HAP-1 (cell line): ENCODE measurements around the gene OR2K2.
"Not testable (repeated sequence)": the region's sequence is repeated elsewhere in the genome, so short reads cannot be mapped to it uniquely, and the experiment has no call there.

Experiments used
- DNase-seq, 2 experiments: peaks; one replicate each; pipeline ENCODE4 v3.0.0-alpha.2; 2016 to 2020; ENCODE audit warnings: low spot score in 2 of 2
- H3K27me3 ChIP-seq: fragments of 250-450 bp; sonication (Bioruptor Pico); 2 replicates; pipeline ENCODE4 v1.5.1; 2020; ENCODE audit warnings: low read depth, mild to moderate bottlenecking, moderate library complexity
- H3K36me3 ChIP-seq: fragments of 250-450 bp; sonication (Bioruptor Pico); replicated peaks from 2 replicates; pipeline ENCODE4 v1.5.1; 2020; ENCODE audit warnings: mild to moderate bottlenecking
- H3K4me1 ChIP-seq: fragments of 250-450 bp; sonication (Bioruptor Pico); 2 replicates; pipeline ENCODE4 v1.5.1; 2020; ENCODE audit warnings: mild to moderate bottlenecking
- H3K4me3 ChIP-seq: fragments of 250-450 bp; sonication (Bioruptor Pico); 2 replicates; pipeline ENCODE4 v1.5.1; 2020; ENCODE audit warnings: mild to moderate bottlenecking, moderate library complexity
- H3K9me3 ChIP-seq: fragments of 250-450 bp; sonication (Bioruptor Pico); 2 replicates; pipeline ENCODE4 v1.5.1; 2020; ENCODE audit warnings: mild to moderate bottlenecking, moderate library complexity
- in situ Hi-C: fragments of 300-500 bp; cut with MboI; formaldehyde crosslinking; loops from 3 replicates; pipeline ENCODE4 v1.14.3; 2020; ENCODE audit warnings: low sequenced_read_pairs, inconsistent platforms, mixed read lengths

OR2K2 gene, protein sequence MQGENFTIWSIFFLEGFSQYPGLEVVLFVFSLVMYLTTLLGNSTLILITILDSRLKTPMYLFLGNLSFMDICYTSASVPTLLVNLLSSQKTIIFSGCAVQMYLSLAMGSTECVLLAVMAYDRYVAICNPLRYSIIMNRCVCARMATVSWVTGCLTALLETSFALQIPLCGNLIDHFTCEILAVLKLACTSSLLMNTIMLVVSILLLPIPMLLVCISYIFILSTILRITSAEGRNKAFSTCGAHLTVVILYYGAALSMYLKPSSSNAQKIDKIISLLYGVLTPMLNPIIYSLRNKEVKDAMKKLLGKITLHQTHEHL

DNA sequence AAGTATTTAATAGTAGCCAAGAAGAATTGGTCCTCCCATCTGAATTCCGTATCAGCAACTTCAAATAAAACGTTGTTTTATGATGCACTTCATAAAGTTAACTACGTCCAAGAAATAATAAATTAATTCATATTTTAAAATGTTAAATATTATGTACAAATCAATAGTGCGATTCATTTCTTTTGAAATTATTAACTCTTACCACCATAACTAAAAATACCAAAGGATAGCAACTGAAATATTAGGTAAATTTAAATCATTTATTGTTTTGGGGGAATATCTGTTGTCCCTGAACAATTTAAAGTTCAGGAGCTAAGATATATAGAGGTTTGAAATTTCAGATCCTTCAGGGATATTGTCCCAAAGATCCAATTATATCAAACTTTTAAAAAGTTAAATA lies at the start of gene OR2K2:
TSS of gene OR2K2 (minus strand) at position 101 of the 400 bp plus-strand sequence. CDS start 1,791 bp downstream, outside the sequence.
- DNase-seq = no peak
- Histone ChIP-seq H3K9me3 (no peaks in the 10 kb centered on the region), H3K4me1 (no peaks in the 10 kb centered on the region), H3K27me3 (peaks cover 19% of the 10 kb centered on the region), H3K4me3 (no peak within 1 kb of the TSS), H3K36me3 (no peaks in the 10 kb centered on the region)
- in situ Hi-C loops = no loop called here

DNA sequence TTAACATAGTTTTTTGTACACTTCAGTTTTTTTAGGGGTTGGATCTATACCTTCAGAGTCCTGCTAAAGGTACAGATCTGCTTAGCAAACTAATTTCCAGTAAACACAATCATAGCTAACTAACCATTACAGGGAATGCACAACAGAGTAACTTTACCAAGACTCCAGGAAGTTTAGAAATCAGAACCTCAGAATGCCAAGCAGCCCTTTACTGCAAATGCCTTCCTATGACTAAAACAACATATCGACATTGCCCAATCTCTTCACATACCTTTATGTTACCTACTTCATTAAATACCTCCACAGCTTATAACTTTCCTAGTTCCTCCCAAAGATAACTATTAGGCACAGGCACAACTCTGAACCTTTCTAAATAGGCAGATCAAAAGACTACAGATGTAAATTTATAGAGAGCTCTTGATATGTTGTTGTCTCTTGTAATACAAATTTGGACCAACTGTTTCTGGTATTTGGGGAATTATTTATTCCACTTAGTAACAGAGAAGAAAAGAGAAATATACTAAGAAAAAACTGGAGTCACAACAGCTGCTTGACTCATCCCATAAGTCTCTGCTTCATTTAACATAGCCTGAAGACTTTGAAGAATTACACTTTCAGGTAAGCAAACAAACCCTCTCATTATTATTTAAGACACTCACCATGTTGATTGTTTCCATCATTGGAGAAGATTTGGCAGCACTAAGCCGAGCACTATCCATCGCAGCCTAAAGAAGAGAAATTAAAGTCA lies 46.0 kb upstream of the OR2K2 start:
- Histone ChIP-seq H3K9me3 (no peaks in the 10 kb centered on the region), H3K4me1 (no peaks in the 10 kb centered on the region), H3K27me3 (no peaks in the 10 kb centered on the region), H3K4me3 (no peak overlapping the region), H3K36me3 (peaks cover 50% of the 10 kb centered on the region)
- in situ Hi-C loops = no loop called here
- DNase-seq = no peak

DNA sequence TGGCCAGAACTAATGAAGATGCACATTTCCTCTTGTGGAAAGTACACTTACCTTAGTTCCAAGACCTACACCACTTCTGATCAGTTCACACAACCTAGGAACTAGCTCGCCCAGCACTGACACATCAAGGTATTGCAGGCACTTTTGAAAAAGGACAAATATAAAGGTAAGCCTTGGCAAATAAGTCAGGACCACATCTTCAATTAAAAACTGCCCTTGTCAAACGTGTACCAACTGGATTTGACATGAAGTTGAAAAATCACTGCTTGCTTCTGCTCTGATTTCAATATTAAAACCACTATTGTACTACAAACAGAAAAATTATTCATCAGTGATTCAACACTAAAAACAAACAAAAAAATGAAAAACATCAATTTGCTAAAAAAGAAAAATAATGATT lies 45.0 kb upstream of the OR2K2 start:
- in situ Hi-C loops = no loop called here
- DNase-seq = no peak

DNA sequence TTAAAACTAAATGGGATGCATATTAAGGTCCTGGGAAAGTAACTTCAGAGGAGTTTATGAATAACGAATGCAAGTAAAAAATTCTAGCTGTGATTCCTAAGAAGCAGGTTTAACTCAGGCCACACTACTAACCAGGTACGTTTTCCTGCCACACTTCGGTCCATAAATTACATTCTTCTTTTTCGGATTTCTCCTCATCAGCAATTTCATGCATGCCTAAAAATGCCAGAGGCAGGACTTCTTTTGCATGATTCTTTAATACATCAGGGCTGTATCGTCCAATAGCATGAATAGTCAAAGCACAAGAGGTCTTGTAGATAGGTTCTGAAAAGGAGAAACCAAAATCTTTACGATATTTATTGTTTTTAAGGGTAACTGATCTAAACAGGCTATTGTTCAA lies 42.3 kb upstream of the OR2K2 start:
- DNase-seq = no peak
- in situ Hi-C loops = no loop called here
- H3K27me3 ChIP-seq = no peaks in the 10 kb centered on the region
- H3K4me3 ChIP-seq = no peak overlapping the region
- H3K4me1 ChIP-seq = no peaks in the 10 kb centered on the region
- H3K36me3 ChIP-seq = peaks cover 69% of the 10 kb centered on the region
- H3K9me3 ChIP-seq = no peaks in the 10 kb centered on the region

More for the DNA sequence above, 45.0 kb upstream of the OR2K2 start:
- H3K4me1 ChIP-seq = no peaks in the 10 kb centered on the region
- peaks cover 60% of the 10 kb centered on the region for H3K36me3 ChIP-seq
- no peaks in the 10 kb centered on the region for H3K27me3 ChIP-seq
- no peak overlapping the region for H3K4me3 ChIP-seq
- no peaks in the 10 kb centered on the region for H3K9me3 ChIP-seq

DNA sequence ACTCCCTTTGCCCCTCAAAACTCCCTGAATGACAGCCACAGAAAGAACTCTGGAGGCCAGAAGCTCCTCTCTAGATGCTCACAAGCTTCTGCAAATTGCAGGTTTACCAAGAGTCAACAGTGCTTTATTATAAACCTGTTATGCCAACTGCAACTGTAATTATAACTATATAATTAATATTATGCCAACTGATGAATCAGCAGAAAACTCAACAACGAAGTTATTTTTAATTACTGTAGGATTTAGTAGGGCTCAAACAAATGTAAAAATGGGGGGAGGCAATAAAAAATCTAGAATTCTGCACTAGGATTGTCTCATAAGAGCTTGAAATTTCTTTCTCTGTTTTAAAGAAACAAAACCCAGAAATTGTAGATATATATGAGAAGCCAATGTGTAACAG lies 37.0 kb upstream of the OR2K2 start:
- Histone ChIP-seq H3K9me3 (no peaks in the 10 kb centered on the region), H3K4me1 (no peaks in the 10 kb centered on the region), H3K27me3 (no peaks in the 10 kb centered on the region), H3K36me3 (peaks cover 68% of the 10 kb centered on the region), H3K4me3 (no peak overlapping the region)
- in situ Hi-C loops = no loop called here
- DNase-seq = no peak

DNA sequence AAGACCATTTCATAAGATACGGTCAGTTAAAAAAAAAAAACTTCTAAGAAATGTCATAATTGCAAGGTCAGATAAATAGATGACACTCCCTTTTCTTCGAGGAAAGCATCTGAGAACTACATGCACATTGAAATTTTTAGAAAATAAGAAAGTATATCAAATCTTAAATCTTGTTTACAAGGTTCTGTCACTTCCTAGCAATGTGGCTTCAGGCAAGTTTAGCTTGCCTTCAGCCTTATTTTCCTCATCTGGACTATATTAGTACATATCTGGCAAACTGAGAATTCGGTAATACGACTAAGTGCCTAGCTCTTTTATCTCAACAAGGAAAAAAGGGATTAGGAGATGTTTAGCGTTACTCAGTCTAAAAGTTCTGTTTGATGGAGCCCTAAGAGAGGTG lies 32.5 kb upstream of the OR2K2 start:
- Histone ChIP-seq H3K4me3 (no peak overlapping the region), H3K9me3 (no peaks in the 10 kb centered on the region), H3K4me1 (no peaks in the 10 kb centered on the region), H3K36me3 (peaks cover 29% of the 10 kb centered on the region), H3K27me3 (no peaks in the 10 kb centered on the region)
- no peak for DNase-seq
- in situ Hi-C loops = no loop called here

DNA sequence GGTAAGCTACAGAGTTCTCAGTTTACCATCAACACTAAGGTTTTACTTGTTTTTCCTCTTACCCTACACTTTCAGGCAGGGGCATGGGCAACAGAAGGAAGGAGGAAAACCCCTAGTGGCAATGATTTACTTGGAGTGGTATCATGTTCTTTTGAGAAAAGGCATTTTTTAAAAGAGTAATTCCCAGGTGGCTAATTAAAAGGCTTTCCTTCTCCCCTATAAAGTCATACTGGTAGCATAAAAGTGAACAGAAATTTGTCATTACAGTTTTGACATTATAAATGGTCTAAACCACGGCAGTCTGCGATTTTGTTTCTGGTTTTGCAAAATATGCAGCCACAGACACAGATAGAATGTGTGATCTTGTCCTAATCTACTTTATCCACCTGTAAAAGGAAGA lies 30.9 kb upstream of the OR2K2 start:
- DNase-seq = no peak
- Histone ChIP-seq H3K4me3 (no peak overlapping the region), H3K9me3 (no peaks in the 10 kb centered on the region), H3K4me1 (no peaks in the 10 kb centered on the region), H3K36me3 (peaks cover 20% of the 10 kb centered on the region), H3K27me3 (no peaks in the 10 kb centered on the region)
- in situ Hi-C loops = no loop called here

DNA sequence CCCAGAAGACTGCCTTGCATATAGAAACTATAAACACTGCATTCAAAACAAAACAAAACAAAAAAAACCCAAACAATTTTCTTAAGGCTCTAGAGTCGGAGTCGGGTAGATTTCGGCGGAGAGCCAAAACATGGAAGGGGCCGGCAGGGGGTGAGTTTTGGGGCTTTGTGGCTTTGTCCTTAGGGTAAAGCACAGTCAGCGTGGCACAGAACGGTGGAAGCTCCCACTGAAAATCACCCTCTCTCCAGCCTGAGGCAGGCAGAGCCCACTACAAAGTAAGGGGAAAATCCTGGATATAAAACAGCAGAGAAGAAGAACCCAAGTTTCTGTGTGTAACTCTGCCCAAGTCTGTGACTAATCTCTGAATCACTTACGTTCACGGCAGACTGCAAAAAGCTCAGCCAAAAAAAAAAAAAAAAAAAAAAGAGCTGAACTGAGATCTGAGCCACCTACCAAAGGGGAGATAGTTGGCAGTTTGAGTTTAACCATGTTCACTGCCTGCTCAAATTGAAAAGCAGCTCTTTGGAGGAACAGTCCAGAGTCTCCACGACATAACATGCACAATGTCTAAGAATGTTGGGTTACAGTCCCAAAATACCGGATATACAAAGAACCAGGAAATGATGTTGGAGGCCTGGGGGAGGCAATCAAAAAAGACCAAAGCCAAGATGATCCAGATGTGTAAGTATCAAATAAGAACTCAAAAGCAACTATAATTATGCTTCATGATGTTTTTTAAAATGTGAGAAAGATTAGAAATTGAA lies 26.6 kb upstream of the OR2K2 start:
- DNase-seq = no peak
- no peaks in the 10 kb centered on the region; the same call in 1 of the 2 replicates for H3K36me3 ChIP-seq
- no peaks in the 10 kb centered on the region for H3K27me3 ChIP-seq
- no peaks in the 10 kb centered on the region for H3K9me3 ChIP-seq
- H3K4me3 ChIP-seq = no peak overlapping the region
- in situ Hi-C loops = no loop called here
- no peaks in the 10 kb centered on the region for H3K4me1 ChIP-seq

DNA sequence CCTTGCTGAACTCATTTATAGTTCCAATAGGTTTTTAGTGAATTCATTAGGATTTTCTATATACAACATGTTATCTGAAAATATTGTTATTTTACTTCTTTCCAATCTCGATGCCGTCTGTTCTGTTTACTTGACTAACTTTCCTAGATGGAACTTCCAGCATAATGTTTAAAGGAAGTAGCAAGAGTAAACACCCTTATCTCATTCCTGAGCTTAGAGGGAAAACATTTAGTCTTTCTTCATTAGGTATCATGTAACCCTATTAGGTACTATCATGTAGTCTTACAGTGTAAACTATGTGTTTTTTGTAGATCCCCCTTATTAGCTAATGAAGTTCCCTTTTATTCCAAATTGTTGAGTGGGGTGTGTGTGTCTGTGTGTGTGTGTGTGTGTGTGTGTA lies 22.5 kb upstream of the OR2K2 start:
- Histone ChIP-seq H3K27me3 (no peaks in the 10 kb centered on the region), H3K4me3 (no peak overlapping the region), H3K9me3 (no peaks in the 10 kb centered on the region), H3K4me1 (no peaks in the 10 kb centered on the region), H3K36me3 (no peaks in the 10 kb centered on the region)
- in situ Hi-C loops = no loop called here
- no peak for DNase-seq

DNA sequence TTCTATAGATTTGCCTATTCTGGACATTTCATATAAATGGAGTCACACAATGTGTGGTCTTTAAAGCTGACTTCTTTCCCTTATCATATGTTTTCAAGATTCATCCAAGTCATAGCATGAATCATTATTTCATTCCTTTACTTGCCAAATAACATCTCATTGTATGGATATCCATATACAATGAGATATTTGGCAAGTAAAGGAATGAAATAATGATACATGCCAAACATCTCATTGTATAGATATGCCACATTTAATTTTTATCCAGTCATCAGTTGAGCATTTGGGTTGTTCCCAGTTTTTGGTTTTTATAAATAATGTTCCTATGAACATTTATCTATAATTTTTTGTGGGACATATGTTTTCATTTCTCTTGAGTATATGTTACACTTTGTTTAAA lies 20.5 kb upstream of the OR2K2 start:
- Histone ChIP-seq H3K27me3 (no peaks in the 10 kb centered on the region), H3K4me3 (no peak overlapping the region), H3K4me1 (no peaks in the 10 kb centered on the region), H3K36me3 (no peaks in the 10 kb centered on the region), H3K9me3 (no peaks in the 10 kb centered on the region)
- in situ Hi-C loops = no loop called here
- DNase-seq = no peak

DNA sequence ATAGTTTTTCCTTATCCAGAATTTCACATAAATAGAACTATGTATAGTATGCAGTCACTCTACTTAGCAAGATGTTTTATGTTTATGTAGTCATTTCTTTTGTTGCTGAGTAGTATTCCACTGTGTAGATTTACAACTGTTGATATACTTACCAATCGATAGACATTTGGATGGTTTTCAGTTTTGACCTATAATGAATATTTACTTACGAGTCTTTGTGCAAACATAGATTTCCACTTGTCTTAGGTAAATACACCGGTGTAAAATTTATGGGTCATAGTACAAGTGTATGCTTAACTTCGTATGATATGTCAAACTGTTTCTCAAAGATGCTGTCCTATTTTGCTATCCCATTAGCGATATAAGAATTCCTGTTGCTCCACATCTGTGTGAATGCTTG lies 19.7 kb upstream of the OR2K2 start:
- DNase-seq = no peak
- H3K9me3 ChIP-seq = no peaks in the 10 kb centered on the region
- no peaks in the 10 kb centered on the region for H3K27me3 ChIP-seq
- no peak overlapping the region for H3K4me3 ChIP-seq
- H3K36me3 ChIP-seq = no peaks in the 10 kb centered on the region
- in situ Hi-C loops = no loop called here
- H3K4me1 ChIP-seq = no peaks in the 10 kb centered on the region

DNA sequence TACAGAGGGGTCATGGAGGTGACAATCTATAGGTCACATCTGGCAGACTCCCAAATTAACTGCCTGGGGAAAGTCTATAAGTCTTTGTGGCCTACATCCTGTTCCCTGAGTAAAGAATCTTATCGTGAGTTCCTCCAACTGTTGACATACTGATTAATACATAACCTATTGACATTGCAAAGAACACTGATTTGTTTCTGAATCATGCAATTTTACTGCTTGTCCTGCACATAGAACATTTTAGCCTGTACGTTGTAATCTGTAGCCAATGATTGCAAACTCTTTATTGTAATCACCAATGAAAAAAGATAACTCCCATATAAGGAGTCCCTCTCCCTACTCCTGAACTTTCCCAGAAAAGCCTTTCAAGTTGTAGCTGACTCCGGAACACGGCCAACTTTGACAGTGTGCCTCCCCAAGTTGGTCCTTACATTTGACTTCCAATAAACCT lies 18.8 kb upstream of the OR2K2 start:
- H3K27me3 ChIP-seq = no peaks in the 10 kb centered on the region
- H3K4me1 ChIP-seq = no peaks in the 10 kb centered on the region
- H3K9me3 ChIP-seq = no peaks in the 10 kb centered on the region
- no peak overlapping the region for H3K4me3 ChIP-seq
- no peak for DNase-seq
- in situ Hi-C loops = no loop called here
- no peaks in the 10 kb centered on the region for H3K36me3 ChIP-seq

DNA sequence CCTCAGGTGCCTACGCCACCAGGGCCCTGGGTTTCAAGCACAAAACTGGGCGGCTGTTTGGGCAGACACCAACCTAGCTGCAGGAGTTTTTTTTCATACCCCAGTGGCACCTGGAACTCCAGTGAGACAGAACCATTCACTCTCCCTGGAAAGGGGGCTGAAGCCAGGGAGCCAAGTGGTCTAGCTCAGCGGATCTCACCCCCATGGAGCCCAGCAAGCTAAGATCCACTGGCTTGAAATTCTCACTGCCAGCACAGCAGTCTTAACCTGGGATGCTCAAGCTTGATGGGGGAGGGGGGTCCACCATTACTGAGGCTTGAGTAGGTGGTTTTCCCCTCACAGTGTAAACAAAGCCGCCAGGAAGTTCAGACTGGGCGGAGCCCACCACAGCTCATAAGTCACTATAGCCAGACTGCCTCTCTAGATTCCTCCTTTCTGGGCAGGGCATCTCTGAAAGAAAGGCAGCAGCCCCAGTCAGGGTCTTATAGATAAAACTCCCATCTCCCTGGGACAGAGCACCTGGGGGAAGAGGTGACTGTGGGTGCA lies 4.4 kb upstream of the OR2K2 start:
- H3K36me3 ChIP-seq, H3K9me3 ChIP-seq, DNase-seq, in situ Hi-C loops, H3K4me3 ChIP-seq, H3K4me1 ChIP-seq: not testable (repeated sequence)
- H3K27me3 ChIP-seq = peaks cover 16% of the 10 kb centered on the region

DNA sequence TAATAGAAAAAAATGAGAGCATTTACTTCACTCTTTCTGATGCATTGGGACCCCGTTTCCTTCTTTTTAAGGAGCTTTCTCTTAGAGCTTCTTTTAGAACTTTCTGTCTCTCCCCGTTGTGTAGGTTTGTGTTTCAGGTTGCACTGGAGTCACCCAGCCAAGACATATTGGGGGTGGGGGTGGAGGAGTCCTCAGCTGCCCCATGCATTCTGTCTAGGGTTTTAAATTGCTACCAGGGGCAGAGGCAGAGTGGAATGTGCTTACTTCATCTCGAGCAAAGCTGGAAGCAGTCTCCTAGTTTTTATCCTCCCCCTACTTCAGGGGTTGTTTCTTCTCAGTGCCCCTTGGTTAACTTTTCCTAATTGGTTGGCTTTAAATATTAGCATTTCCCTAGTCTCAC lies 9.4 kb downstream of the OR2K2 start:
- no peak overlapping the region for H3K4me3 ChIP-seq
- H3K9me3 ChIP-seq = no peaks in the 10 kb centered on the region
- H3K27me3 ChIP-seq = no peaks in the 10 kb centered on the region
- no peak for DNase-seq
- H3K4me1 ChIP-seq = no peaks in the 10 kb centered on the region
- in situ Hi-C loops = no loop called here
- no peaks in the 10 kb centered on the region for H3K36me3 ChIP-seq
